GM23338 (cell line): ENCODE measurements around the gene NDUFA7. TPM values are rescaled to one million over a fixed set of nuclear protein-coding genes. Genes with fewer than 3 reads are reported as not detected.
A peak's percentile ranks its signal among the peaks of the same experiment; 100 is the strongest.

Experiments used
- ATAC-seq: fragments of 200-7000 bp; cut with Tn5 transposase; 3 replicates; pipeline ENCODE4 v1.9.1; 2020
- DNase-seq: peaks from one replicate; pipeline ENCODE4 v3.0.0-alpha.2; 2015; ENCODE audit warnings: low spot score
- H2AFZ ChIP-seq: fragments of 200-600 bp; sonication (generic); 2 replicates; pipeline ENCODE4 v1.8.0; 2016; ENCODE audit warnings: antibody characterized with exemption, mild to moderate bottlenecking, moderate library complexity
- H3F3A ChIP-seq: fragments of 200-600 bp; sonication (generic); replicated peaks from 2 replicates; pipeline ENCODE4 v1.8.0; 2017; ENCODE audit warnings: antibody characterized with exemption, mixed run types, low read depth
- H3K27ac ChIP-seq: fragments of 200-600 bp; sonication (generic); 2 replicates; pipeline ENCODE4 v1.6.1; 2016; ENCODE audit warnings: low read depth
- H3K27me3 ChIP-seq: fragments of 200-600 bp; sonication (generic); 2 replicates; pipeline ENCODE4 v1.8.0; 2016; ENCODE audit warnings: mild to moderate bottlenecking, mixed run types, moderate library complexity; ENCODE audit not compliant: insufficient read depth
- H3K36me3 ChIP-seq: fragments of 200-600 bp; sonication (generic); 2 replicates; pipeline ENCODE4 v1.8.0; 2016; ENCODE audit warnings: mild to moderate bottlenecking; ENCODE audit not compliant: insufficient read depth
- H3K4me1 ChIP-seq: fragments of 200-600 bp; sonication (generic); 2 replicates; pipeline ENCODE4 v1.8.0; 2016; ENCODE audit warnings: mild to moderate bottlenecking, moderate library complexity; ENCODE audit not compliant: insufficient read depth
- H3K4me2 ChIP-seq: fragments of 200-600 bp; sonication (generic); 2 replicates; pipeline ENCODE4 v1.7.1; 2017; ENCODE audit warnings: mixed run types
- H3K4me3 ChIP-seq: fragments of 200-600 bp; sonication (generic); 2 replicates; pipeline ENCODE4 v1.6.1; 2016; ENCODE audit warnings: mixed run types
- H3K79me2 ChIP-seq: fragments of 200-600 bp; sonication (generic); replicated peaks from 2 replicates; pipeline ENCODE4 v1.8.0; 2017; ENCODE audit warnings: mild to moderate bottlenecking; ENCODE audit not compliant: insufficient read depth
- H3K9me2 ChIP-seq: fragments of 200-600 bp; sonication (generic); 2 replicates; pipeline ENCODE4 v1.8.0; 2017; ENCODE audit not compliant: insufficient read depth
- H4K20me1 ChIP-seq: fragments of 200-600 bp; sonication (generic); replicated peaks from 2 replicates; pipeline ENCODE4 v1.8.0; 2017; ENCODE audit warnings: mild to moderate bottlenecking; ENCODE audit not compliant: insufficient read depth
- H3K27ac Mint-ChIP-seq: 2 replicates; pipeline ENCODE4 v1.8.0; 2020; ENCODE audit warnings: inconsistent platforms, mild to moderate bottlenecking, moderate library complexity, mixed read lengths
- H3K27me3 Mint-ChIP-seq: 3 replicates; pipeline ENCODE4 v1.8.0; 2022; ENCODE audit warnings: low read depth, mild to moderate bottlenecking, moderate library complexity, mixed read lengths, inconsistent platforms; ENCODE audit not compliant: insufficient read depth, poor library complexity
- H3K36me3 Mint-ChIP-seq: 3 replicates; pipeline ENCODE4 v1.8.0; 2021; ENCODE audit warnings: low read depth, mild to moderate bottlenecking, inconsistent platforms, moderate library complexity, mixed read lengths
- H3K4me1 Mint-ChIP-seq: 3 replicates; pipeline ENCODE4 v1.8.0; 2020; ENCODE audit warnings: mild to moderate bottlenecking, inconsistent platforms, mixed read lengths
- H3K4me3 Mint-ChIP-seq: 3 replicates; pipeline ENCODE4 v1.8.0; 2021; ENCODE audit warnings: moderate library complexity, mild to moderate bottlenecking, inconsistent platforms, mixed read lengths
- H3K9me3 Mint-ChIP-seq: 3 replicates; pipeline ENCODE4 v1.8.0; 2020; ENCODE audit warnings: moderate library complexity, mild to moderate bottlenecking, inconsistent platforms, mixed read lengths
- CREB1 ChIP-seq: fragments of 250-450 bp; sonication (Bioruptor Pico); IDR thresholded peaks from 2 replicates; pipeline ENCODE4 v1.5.0; 2020; ENCODE audit warnings: low read depth, mild to moderate bottlenecking, moderate library complexity
- ETS1 ChIP-seq: IDR thresholded peaks from 2 replicates; pipeline ENCODE4 v1.6.1; 2016; ENCODE audit warnings: antibody characterized with exemption
- EZH2 ChIP-seq: fragments of 200-600 bp; sonication (generic); IDR thresholded peaks from one replicate; pipeline ENCODE4 v1.8.0; 2017; ENCODE audit warnings: antibody characterized with exemption, mild to moderate bottlenecking, low read depth; ENCODE audit not compliant: unreplicated experiment
- EZH2phosphoT487 ChIP-seq: fragments of 200-600 bp; sonication (generic); IDR thresholded peaks from one replicate; pipeline ENCODE4 v1.8.1; 2018; ENCODE audit warnings: antibody characterized with exemption; ENCODE audit not compliant: unreplicated experiment
- JUNB ChIP-seq: IDR thresholded peaks from one replicate; pipeline ENCODE4 v1.6.1; 2016; ENCODE audit warnings: antibody characterized with exemption; ENCODE audit not compliant: unreplicated experiment
- NANOG ChIP-seq: IDR thresholded peaks from 2 replicates; pipeline ENCODE4 v1.6.1; 2016; ENCODE audit warnings: antibody characterized with exemption, borderline replicate concordance
- POLR2AphosphoS5 ChIP-seq: IDR thresholded peaks from 2 replicates; pipeline ENCODE4 v1.6.1; 2016; ENCODE audit warnings: antibody characterized with exemption, low read depth
- STAT1 ChIP-seq: IDR thresholded peaks from one replicate; pipeline ENCODE4 v1.6.1; 2016; ENCODE audit warnings: antibody characterized with exemption; ENCODE audit not compliant: unreplicated experiment
- ZNF114 ChIP-seq: fragments of 250-450 bp; sonication (Bioruptor Pico); IDR thresholded peaks from 2 replicates; pipeline ENCODE4 v1.5.0; 2020; ENCODE audit warnings: mild to moderate bottlenecking, moderate library complexity
- ZNF331 ChIP-seq: fragments of 250-450 bp; sonication (Bioruptor Pico); IDR thresholded peaks from 2 replicates; pipeline ENCODE4 v1.5.0; 2020; ENCODE audit warnings: low read depth, mild to moderate bottlenecking, moderate library complexity
- ZNF462 ChIP-seq: fragments of 250-450 bp; sonication (Bioruptor Pico); IDR thresholded peaks from 2 replicates; pipeline ENCODE4 v1.5.0; 2020; ENCODE audit warnings: mild to moderate bottlenecking, moderate library complexity
- polyA plus RNA-seq: library from polyadenylated mRNA; unstranded; fragments of >200 nt; fragmentation: Nextera tagmentation; extraction: Ambion mirVana; gene quantifications from 2 replicates; pipeline ENCODE4 v1.2.1, GENCODE V29; 2016
- total RNA-seq: library from RNA; depleted of rRNA; stranded (reverse); fragments of >200 nt; shearing (Covaris generic); gene quantifications from 2 replicates; pipeline ENCODE4 v1.2.3, GENCODE V29; 2014
- TF ChIP-seq, protein P1 (sequence below), 2 experiments: fragments of 200-600 bp in 1 of 2; sonication (generic) in 1 of 2; conservative IDR thresholded peaks; 2 replicates each; pipeline versions ENCODE4 v1.5.1 to v1.6.1; 2016 to 2017; ENCODE audit warnings: antibody characterized with exemption in 2 of 2, low read depth in 2 of 2, mild to moderate bottlenecking in 2 of 2, moderate library complexity in 1 of 2
- TF ChIP-seq, protein P2 (sequence below): IDR thresholded peaks from one replicate; pipeline ENCODE4 v1.6.1; 2018; ENCODE audit warnings: antibody characterized with exemption; ENCODE audit not compliant: unreplicated experiment

Gene NDUFA7
- total and polyA plus RNA-seq, 2 experiments from 2014 or later, result 35.1 to 344 TPM

GRCh38 chr19:8323781-8324185 is 2.6 kb upstream of the NDUFA7 start:
- Histone ChIP-seq H3F3A (peaks cover 47% of the 10 kb centered on the region), H3K36me3 (peaks cover 7% of the 10 kb centered on the region), H3K27me3 (no peaks in the 10 kb centered on the region), H4K20me1 (peaks cover 24% of the 10 kb centered on the region), H3K79me2 (peaks cover 33% of the 10 kb centered on the region), H3K4me1 (peaks cover 24% of the 10 kb centered on the region), H3K9me2 (no peaks in the 10 kb centered on the region), H3K4me2 (no peak overlapping the region), H3K27ac (peak overlapping the region; percentile 79), H3K4me3 (no peak overlapping the region), H2AFZ (no peak overlapping the region)
- H3K27me3 Mint-ChIP-seq, result peaks cover 25% of the 10 kb centered on the region
- ATAC-seq, result no peak; the same call in 2 of the 3 replicates
- H3K4me3 Mint-ChIP-seq, result no peak overlapping the region
- H3K27ac Mint-ChIP-seq, result no peak overlapping the region
- no peak for TF ChIP-seq EZH2phosphoT487
- TF ChIP-seq NANOG, result no peak
- TF ChIP-seq EZH2, result no peak
- no peak for TF ChIP-seq JUNB
- TF ChIP-seq CREB1, result no peak
- no peak for TF ChIP-seq ZNF331
- TF ChIP-seq POLR2AphosphoS5, result no peak
- TF ChIP-seq ZNF114 (CRISPR knock-in tag), result no peak
- TF ChIP-seq, protein P1, sequence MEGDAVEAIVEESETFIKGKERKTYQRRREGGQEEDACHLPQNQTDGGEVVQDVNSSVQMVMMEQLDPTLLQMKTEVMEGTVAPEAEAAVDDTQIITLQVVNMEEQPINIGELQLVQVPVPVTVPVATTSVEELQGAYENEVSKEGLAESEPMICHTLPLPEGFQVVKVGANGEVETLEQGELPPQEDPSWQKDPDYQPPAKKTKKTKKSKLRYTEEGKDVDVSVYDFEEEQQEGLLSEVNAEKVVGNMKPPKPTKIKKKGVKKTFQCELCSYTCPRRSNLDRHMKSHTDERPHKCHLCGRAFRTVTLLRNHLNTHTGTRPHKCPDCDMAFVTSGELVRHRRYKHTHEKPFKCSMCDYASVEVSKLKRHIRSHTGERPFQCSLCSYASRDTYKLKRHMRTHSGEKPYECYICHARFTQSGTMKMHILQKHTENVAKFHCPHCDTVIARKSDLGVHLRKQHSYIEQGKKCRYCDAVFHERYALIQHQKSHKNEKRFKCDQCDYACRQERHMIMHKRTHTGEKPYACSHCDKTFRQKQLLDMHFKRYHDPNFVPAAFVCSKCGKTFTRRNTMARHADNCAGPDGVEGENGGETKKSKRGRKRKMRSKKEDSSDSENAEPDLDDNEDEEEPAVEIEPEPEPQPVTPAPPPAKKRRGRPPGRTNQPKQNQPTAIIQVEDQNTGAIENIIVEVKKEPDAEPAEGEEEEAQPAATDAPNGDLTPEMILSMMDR (conservative IDR thresholded peaks at IDR 0.05; ENCODE audit: low read depth in 2 of 2), result no peak
- no peak for TF ChIP-seq ZNF462
- TF ChIP-seq, protein P2, sequence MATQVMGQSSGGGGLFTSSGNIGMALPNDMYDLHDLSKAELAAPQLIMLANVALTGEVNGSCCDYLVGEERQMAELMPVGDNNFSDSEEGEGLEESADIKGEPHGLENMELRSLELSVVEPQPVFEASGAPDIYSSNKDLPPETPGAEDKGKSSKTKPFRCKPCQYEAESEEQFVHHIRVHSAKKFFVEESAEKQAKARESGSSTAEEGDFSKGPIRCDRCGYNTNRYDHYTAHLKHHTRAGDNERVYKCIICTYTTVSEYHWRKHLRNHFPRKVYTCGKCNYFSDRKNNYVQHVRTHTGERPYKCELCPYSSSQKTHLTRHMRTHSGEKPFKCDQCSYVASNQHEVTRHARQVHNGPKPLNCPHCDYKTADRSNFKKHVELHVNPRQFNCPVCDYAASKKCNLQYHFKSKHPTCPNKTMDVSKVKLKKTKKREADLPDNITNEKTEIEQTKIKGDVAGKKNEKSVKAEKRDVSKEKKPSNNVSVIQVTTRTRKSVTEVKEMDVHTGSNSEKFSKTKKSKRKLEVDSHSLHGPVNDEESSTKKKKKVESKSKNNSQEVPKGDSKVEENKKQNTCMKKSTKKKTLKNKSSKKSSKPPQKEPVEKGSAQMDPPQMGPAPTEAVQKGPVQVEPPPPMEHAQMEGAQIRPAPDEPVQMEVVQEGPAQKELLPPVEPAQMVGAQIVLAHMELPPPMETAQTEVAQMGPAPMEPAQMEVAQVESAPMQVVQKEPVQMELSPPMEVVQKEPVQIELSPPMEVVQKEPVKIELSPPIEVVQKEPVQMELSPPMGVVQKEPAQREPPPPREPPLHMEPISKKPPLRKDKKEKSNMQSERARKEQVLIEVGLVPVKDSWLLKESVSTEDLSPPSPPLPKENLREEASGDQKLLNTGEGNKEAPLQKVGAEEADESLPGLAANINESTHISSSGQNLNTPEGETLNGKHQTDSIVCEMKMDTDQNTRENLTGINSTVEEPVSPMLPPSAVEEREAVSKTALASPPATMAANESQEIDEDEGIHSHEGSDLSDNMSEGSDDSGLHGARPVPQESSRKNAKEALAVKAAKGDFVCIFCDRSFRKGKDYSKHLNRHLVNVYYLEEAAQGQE, result no peak
- no peak for TF ChIP-seq ETS1
- no peak for TF ChIP-seq STAT1
- DNase-seq, result no peak
- H3K9me3 Mint-ChIP-seq, result no peaks in the 10 kb centered on the region; the same call in 2 of the 3 replicates
- peaks cover 29% of the 10 kb centered on the region for H3K36me3 Mint-ChIP-seq
- H3K4me1 Mint-ChIP-seq, result peaks cover 23% of the 10 kb centered on the region
